Body of pancreas (tissue), 4 donors: ENCODE data around the gene VWA8. TPM values are rescaled to one million over a fixed set of nuclear protein-coding genes. Genes with fewer than 3 reads are reported as not detected.

Source experiments
- ATAC-seq: fragments of 150-250 bp; one replicate; pipeline ENCODE4 v1.9.1; 2016
- DNase-seq, 4 donors: peaks; one replicate each; pipeline ENCODE4 v3.0.0-alpha.2; 2019
- H3K27ac ChIP-seq, 4 donors: fragments of 200-600 bp; sonication (generic); 1 replicate in 3 of 4; 2 replicates in 1 of 4; pipeline versions ENCODE4 v1.5.1 to v1.6.1; 2016 to 2019; ENCODE audit warnings: mild to moderate bottlenecking in 1 of 4, mixed read lengths in 1 of 4, moderate library complexity in 1 of 4
- H3K27me3 ChIP-seq, 2 donors: fragments of 200-600 bp; sonication (generic); one replicate each; pipeline ENCODE4 v1.6.0; 2016; ENCODE audit warnings: mild to moderate bottlenecking in 1 of 2
- H3K36me3 ChIP-seq, 2 donors: fragments of 200-600 bp; sonication (generic); replicated peaks in 1 of 2; 2 replicates each; pipeline ENCODE4 v1.5.1; 2016; ENCODE audit warnings: low read depth in 2 of 2; ENCODE audit not compliant: insufficient read depth in 1 of 2
- H3K4me1 ChIP-seq: fragments of 200-600 bp; sonication (generic); one replicate; pipeline ENCODE4 v1.6.0; 2016
- H3K4me3 ChIP-seq, 2 donors: fragments of 200-600 bp; sonication (generic); 1 replicate in 1 of 2; 2 replicates in 1 of 2; pipeline ENCODE4 v1.5.1; 2016 to 2019
- H3K9me3 ChIP-seq, 3 donors: fragments of 200-600 bp; sonication (generic); 1 replicate in 2 of 3; 2 replicates in 1 of 3; pipeline ENCODE4 v1.5.1; 2016
- CTCF ChIP-seq, 7 experiments: fragments of 450-650 bp in 4 of 7; fragments of 200-600 bp in 3 of 7; sonication (generic) in 3 of 7; IDR thresholded peaks; one replicate each; pipeline ENCODE4 v1.5.1; 2016 to 2019; ENCODE audit warnings: antibody characterized with exemption in 7 of 7
- POLR2A ChIP-seq, 3 donors: fragments of 450-650 bp; IDR thresholded peaks; one replicate each; pipeline ENCODE4 v1.6.1; 2016; ENCODE audit warnings: antibody characterized with exemption in 3 of 3, mild to moderate bottlenecking in 2 of 3
- WGBS, 2 donors: methylation state at CpG; one replicate each; pipeline ENCODE4 v1.1.5; 2017; 5-methylcytosine and 5-hydroxymethylcytosine counted together
- intact Hi-C: fragments of 100-400 bp; cut with DNase I; formaldehyde crosslinking; loops from one replicate; pipeline ENCODE4 v1.15.1; 2023
- total RNA-seq, 2 donors: library from RNA; depleted of rRNA; stranded (reverse); fragments of >200 nt; gene quantifications; one replicate each; pipeline ENCODE4 v1.1.0, GENCODE V29; 2016

The VWA8 gene
- total RNA-seq, 2 donors from 2014 or later: 15.8 to 29.3 TPM

DNA sequence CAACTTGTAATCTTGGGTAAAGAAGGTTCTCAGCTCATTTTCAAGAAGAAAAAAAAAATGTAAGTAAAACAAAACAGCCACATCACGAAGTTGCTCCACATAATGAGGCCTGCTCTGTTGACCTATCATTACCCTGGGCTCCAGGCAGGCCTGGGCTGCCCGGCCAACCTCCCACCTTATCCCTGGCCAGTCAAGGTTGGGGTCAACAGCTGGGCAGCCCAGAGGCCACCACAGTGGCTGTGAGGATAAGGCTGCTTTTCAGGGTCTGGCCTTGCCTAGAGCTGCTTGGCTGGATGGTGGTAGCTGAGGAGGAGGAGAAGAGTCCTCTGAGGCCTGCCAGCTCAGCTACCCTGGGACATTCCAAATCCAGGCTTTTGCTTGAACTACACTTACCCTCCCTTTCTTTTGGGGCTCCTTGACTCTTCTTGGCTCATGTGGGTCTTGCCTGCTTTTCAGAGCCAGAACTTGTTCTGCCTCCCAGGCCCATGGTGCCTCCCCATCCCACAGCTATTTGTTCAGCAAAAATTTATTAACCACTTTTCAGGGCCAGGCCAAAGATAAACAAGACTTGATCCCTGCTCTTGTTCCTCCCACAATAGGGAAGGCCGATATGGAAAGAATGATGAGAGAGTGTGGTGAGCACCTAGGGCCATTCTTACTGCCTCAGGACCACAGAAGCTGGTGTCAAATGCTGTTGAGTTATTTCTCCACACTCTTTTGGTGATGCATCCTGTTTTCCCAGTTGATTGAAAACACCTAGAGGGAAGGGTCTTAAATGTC lies 401.9 kb downstream of the VWA8 start:
- TF ChIP-seq CTCF (IDR thresholded peaks at IDR 0.05): no peak
- TF ChIP-seq POLR2A (IDR thresholded peaks at IDR 0.05): no peak
- H3K9me3 ChIP-seq: no peaks in the 10 kb centered on the region
- ATAC-seq (no peak), DNase-seq (no peak)
- intact Hi-C loops: no loop called here
- 70 to 78% methylated on average over 3 of the region's 3 CpGs for WGBS, 2 donors
- H3K36me3 ChIP-seq: no peaks in the 10 kb centered on the region
- H3K4me3 ChIP-seq: no peak overlapping the region
- no peak overlapping the region for H3K27ac ChIP-seq
- H3K4me1 ChIP-seq: peaks cover 2% of the 10 kb centered on the region
- H3K27me3 ChIP-seq: no peaks in the 10 kb centered on the region

DNA sequence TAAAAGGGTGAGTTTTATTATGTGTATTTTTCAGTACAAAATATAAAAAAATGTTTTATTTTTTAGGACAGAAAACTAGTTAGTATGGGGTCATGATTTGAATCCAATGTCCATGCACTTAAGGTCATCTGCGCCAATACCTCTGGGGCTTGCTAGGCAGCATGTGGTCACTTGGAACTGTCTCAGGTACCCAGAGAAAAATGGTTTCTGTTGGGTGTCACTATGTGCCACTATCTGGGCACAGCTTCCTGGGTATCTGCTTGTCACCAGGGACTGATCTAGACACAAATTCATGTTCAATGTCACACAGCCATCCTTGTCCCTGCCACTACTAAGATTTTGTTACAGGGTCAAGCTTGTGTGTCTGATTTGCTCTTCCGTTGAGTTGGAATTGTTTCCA lies 403.2 kb downstream of the VWA8 start:
- intact Hi-C loops: no loop called here
- no peak overlapping the region for H3K4me3 ChIP-seq
- 90 to 92% methylated on average over 2 of the region's 2 CpGs for WGBS, 2 donors

DNA sequence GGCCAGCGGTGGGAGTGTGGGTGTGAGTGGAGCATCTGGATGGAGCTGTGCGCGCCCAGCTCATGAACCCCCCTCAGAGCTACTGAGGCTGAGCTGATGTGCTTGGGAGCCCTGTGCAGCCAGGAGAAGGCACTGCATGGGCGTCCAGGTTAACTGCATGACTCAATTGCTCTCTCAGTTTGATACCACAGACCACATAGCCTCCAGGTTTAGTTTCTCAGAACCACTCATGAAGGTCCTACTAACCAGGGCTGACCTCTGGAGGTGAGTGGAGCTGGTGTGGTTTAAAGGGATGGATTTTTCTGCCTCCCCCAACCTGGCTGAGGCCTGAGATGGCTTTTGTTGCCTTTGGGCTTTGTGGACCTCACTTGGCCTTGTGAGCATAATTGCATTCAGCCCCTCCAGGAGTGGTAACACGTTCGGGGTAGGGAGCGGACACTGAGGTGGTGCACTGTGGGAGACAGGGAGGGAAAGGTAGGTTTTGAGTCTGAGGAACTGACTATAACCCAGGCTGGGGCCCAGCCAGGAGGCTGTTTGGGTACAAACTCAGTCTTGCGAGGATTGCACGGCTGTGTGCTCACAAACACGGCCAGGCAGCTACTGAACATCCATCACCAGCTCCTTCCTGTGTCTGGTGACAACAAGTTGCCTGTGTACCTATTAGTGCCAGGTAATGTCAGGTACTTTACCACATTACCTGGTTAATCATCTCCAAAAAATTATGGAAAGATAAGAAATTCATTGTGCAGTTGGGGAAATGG lies 406.1 kb downstream of the VWA8 start:
- 77 to 83% methylated on average over 10 of the region's 10 CpGs for WGBS, 2 donors
- Histone ChIP-seq H3K36me3 (no peaks in the 10 kb centered on the region), H3K27me3 (no peaks in the 10 kb centered on the region), H3K27ac (no peak overlapping the region), H3K9me3 (no peaks in the 10 kb centered on the region), H3K4me1 (no peaks in the 10 kb centered on the region), H3K4me3 (no peak overlapping the region)
- TF ChIP-seq POLR2A (IDR thresholded peaks at IDR 0.05) (no peak), CTCF (IDR thresholded peaks at IDR 0.05) (no peak)
- DNase-seq (no peak), ATAC-seq (no peak)
- intact Hi-C loops: no loop called here

More for the DNA sequence above, 403.2 kb downstream of the VWA8 start:
- TF ChIP-seq POLR2A (IDR thresholded peaks at IDR 0.05) (no peak), CTCF (IDR thresholded peaks at IDR 0.05) (no peak)
- Histone ChIP-seq H3K27me3 (no peaks in the 10 kb centered on the region), H3K36me3 (no peaks in the 10 kb centered on the region), H3K4me1 (no peaks in the 10 kb centered on the region), H3K27ac (no peak overlapping the region), H3K9me3 (no peaks in the 10 kb centered on the region)
- DNase-seq (no peak), ATAC-seq (no peak)

GRCh38 chr13:41554180-41554579 lies 406.7 kb downstream of the VWA8 start:
- Histone ChIP-seq H3K9me3 (no peaks in the 10 kb centered on the region), H3K4me1 (no peaks in the 10 kb centered on the region), H3K4me3 (no peak overlapping the region), H3K36me3 (no peaks in the 10 kb centered on the region), H3K27ac (no peak overlapping the region), H3K27me3 (no peaks in the 10 kb centered on the region)
- WGBS, 2 donors: 67 to 86% methylated on average over 2 of the region's 2 CpGs
- TF ChIP-seq POLR2A (IDR thresholded peaks at IDR 0.05) (no peak), CTCF (IDR thresholded peaks at IDR 0.05) (no peak)
- intact Hi-C loops: no loop called here
- no peak for DNase-seq
- ATAC-seq: no peak
